NCI-H2029 treated with DMSO at 0.1 percent for 48 hours (cell line): ENCODE data around the gene MMD.
"Not testable (repeated sequence)": the region's sequence is repeated elsewhere in the genome, so short reads cannot be mapped to it uniquely, and the experiment has no call there.

Experiments used
- DNase-seq: peaks from one replicate; lab custom pipeline; 2025; lab: John Stamatoyannopoulos, UW

MMD gene

DNA sequence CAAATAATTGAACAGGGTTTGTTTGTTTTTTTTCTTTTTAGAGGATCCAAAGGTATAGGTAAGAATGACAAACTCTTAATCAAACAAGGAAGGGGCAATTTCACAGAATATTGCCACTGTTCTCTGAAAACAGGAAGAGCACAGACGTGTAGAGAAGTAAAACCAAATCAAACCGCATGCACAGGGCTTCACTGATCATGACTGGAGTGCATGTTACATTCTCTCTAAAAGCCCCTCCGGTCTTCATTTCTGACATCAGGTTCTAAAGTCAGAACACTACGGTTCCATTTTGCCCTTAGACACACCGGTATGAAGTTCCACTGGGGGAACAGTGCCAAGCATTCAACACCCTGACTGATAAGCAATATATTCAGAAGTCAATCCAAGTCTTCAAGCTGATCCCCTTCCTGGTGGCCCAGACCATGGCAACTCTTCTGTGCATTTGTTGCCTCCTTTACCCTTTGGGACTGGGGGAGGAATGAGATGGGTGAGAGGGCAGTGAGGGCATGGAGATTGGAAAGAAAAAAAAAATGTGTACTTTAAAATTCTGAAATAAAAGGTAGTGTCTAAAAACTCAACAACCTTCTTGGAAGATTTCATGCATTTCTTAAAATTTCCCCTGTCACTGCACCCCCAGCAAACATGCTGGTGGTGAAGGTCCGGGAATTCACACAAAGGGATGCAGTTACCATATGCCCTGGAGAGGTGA is 1.4 kb downstream of the MMD start:
- no peak for DNase-seq

DNA sequence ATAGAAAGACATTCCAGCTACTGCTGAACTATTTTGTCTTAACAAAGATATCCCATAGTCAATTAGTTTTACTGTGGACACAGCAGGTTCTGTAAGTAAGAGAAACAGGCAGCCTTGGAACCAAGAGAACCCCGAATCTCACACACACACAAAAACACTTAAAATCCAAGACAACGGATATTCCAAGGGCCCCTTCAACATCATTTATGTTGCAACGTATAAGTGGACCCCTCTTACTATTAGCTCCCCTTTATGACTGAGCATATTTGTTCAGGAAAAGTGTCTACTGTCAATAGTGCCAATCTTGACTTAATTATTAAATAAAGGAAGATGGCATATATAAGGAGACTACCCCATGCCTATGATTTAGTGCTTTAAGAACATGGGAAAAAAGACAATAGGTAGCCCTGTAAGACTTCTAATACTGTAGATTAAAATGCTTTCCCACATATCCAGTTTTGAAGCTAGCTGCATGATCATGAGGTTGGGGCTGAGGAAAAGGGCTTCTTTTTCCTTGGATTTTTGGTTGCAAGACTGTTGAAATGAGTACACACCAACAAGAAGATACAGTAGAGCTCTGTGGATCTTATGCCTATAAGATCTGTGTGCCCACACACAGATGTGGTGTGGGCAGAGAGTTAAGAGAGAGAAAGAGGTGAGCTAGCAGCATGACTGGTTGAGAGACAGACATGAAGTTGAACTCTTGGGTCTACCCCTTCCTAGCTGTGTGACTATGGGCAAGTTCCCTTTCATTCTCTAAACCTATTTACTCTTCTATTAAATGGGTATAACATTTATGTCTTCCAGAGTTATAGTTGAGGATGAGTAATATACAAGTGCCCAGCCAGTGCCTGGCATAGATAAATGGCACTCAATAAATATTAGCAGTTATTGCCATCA is 3.0 kb downstream of the MMD start:
- DNase-seq: no peak

DNA sequence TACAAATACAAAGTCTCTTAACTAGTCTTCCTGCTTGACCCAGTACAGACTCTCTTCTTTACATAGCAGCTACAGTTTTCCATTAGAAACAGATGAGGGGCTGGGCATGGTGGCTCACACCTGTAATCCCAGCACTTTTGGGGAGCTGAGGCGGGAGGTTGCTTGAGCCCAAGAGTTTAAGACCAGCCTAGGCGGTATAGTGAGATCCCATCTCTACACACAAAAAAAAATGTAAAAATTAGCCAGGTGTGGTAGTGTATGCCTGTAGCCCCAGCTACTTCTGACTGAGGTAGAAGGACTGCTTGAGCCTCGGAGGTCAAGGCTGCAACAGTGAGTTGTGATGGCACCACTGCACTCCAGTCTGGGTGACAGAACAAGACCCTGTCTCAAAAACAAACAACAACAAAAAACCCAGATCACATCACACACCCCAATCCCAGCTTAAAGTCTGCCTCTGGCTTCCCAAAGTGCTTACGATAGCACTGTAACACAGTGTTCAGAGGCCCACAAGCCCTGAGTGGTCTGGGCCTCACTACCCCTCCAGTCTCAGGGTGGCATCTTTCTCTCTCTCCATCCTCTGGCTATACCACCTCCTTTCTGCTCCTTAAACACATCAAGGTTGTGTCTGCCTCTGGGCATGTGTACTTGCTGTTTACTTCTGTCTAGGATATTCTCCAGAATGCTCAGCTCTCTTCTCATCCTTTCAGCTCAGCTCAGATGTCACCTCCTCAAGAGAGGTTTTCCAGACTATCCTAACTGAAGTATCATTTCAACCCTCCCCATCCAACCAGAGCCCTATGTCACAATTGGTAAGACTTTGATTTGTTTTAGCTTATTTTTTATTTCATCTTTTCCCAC is 4.0 kb downstream of the MMD start:
- no peak for DNase-seq

DNA sequence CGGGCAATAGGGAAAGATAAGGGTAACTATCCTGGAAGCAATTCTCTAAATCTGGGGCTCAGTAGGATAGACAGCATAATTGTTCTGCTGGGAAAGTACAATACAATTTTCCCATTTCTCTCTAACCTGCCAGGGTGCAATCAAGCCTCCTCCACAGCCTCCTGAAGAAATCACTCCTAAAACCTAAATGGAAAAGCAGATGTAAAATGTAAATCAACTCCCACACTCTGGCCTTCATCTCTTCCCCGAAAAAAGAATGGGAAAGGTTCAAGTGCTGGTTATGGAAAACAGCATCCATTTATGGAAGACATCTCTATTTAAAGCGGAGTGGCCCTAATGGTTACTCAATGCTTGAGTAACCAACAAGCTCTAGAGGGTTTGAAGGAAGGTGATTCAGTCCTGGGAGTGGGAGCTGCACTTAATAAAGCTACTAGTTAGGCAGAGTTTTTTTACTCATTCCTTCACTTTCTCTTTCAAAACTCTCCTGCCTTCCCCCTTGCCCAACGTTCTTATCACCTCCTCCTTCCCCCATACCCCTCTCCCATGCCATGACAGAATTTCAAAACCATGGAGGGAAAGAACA is 5.1 kb downstream of the MMD start:
- DNase-seq: no peak

DNA sequence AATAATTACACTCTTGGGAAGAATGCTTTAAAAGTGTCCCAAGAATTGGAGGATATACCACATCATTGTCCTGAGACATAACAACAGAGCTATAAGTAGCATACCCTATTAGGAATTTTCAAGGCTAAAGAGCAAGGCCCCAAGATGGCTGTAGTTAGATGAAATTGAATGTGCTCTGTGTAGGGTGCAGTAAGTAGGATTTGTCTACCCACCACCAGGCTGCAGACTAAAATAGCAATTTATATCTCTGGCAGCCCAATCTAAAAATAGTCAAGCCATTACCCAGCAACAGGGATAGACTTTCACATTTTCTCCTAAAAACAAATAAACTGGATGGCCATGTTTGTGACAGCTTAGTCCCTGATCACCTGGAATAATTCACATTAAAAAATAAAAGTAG is 5.6 kb downstream of the MMD start:
- DNase-seq: no peak

DNA sequence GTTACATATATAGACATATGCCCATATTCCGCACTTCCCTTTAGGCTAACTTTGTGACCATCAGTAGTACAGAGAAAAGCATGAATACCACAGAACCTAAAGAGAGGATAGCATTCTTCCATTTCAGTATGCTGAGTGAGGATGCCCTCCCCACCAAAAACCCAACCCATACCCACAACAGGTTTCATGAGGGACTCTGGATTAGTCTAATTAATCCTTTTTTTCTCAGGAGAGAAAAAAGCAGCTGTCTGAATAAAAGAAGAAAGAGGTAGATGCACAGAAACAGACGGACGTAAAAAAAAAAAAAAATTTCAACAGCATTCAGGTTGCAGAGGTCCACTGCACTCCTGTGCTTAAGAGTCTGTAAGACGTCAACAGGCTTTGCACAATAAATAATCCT is 6.7 kb downstream of the MMD start:
- no peak for DNase-seq

DNA sequence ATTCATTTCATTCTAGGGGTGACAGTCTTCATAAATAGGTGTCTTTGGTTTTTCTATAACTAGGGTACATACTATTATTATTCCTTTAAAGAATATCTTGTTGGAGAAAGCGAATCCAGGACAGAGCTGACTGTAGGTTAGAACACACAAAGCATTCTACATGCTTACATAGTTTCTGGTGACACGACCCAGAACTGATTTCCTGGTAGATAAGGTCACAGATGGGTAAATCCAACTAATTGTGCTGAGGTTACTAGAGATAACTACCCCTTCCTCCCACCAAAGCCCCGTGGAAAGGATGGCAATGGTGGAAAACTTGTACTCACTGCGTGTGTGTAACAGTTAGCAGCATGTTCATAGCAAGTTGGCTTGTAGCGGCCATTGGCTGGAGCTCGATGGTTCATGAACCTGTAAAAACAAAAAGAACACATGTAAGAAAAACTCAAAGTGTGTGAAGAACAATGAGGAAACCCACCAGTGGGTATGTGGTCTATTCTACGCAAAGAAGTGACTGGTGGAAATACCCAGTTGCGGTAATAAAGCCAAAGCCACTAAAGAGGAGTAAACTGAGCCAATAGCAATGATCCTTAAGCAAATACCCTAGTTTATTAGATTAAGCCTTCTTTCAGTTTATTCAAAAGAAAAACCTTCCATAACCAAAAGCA is 7.7 kb downstream of the MMD start:
- DNase-seq: no peak

DNA sequence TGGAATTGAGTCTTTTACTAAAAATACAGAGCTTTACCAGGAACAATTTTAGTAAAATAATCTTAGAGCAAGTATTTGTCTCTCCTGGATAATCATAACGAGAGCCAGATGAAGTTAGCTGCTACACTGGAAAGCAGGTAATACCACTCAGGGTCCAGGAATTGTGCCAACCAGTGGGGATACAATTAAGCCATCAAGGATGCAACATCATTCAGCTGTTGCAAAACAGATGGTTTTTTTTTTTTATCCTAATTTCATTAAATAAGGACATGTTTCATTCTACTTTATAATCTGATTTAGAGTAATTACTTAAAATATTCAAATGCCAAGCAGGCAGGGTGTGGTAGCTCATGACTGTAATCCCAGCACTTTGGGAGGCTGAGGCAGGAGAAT is 10.2 kb downstream of the MMD start:
- DNase-seq: no peak

DNA sequence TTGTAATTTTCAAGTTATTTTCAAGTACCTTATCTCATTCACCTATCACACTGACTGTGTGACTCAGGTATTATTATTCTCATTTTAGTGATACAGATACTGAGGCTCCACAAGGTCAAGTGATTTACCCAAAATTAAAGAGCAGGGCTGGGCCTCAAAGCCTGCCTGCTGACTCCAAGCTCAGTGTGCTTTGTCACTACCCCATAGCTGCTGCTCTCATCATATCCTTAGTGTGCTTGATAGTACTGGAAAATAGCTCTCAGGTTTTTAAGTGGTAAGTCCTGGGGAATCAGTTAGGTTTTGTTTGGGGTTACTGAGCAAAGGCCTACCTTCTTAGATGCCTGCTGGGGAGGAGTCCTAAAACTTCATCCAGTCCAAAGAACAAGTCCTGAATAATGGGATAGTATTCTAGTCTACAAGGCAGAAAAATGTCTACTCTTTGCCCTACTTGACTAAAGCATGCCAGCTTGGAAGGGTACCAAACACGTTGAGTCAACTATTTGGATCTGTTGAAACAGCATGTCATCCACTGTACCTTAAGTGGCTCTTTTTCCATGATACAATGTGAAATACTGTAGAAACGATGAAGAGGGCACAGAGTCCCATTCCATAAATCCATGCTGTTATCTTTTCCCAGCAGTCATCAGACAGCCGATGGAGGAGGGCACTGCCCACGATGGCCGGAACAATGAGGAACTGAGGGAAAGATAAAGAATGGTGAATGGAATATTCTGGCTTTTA is 10.7 kb downstream of the MMD start:
- peak; percentile 1 for DNase-seq

DNA sequence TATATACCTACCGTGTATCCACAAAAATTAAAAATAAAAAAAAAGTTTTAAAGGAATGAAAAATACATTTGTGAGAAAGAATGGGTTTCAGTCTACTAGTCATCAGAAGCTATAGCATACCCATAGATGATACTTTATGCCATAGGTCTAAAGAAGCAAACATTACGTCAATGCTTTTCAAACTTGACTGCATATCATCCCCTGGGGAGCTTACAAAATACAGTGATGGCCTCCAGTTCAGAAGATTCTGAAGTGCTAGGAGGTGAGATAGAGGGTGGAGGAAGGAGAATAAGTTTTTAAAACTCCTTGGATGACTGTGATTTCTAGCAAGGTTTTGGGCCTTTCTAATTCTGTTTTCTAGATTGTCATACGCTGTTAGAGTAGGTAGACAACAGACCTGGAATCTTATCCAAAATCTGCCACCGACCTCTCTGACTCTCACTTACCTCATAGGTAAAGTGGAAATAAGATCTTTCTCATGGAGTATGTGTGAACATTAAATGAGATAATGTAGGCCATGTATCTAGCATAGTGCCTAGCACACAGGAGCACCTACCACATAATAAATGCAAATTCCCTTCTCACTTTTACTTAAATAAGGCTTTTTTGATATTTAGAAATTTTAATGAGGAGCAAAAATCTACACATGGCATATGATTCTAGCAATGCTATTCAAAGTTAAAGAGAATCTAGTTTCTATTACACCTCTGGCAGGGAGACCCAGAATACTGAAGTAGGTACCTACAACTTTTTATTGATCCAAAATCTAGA is 12.4 kb downstream of the MMD start:
- DNase-seq: no peak

DNA sequence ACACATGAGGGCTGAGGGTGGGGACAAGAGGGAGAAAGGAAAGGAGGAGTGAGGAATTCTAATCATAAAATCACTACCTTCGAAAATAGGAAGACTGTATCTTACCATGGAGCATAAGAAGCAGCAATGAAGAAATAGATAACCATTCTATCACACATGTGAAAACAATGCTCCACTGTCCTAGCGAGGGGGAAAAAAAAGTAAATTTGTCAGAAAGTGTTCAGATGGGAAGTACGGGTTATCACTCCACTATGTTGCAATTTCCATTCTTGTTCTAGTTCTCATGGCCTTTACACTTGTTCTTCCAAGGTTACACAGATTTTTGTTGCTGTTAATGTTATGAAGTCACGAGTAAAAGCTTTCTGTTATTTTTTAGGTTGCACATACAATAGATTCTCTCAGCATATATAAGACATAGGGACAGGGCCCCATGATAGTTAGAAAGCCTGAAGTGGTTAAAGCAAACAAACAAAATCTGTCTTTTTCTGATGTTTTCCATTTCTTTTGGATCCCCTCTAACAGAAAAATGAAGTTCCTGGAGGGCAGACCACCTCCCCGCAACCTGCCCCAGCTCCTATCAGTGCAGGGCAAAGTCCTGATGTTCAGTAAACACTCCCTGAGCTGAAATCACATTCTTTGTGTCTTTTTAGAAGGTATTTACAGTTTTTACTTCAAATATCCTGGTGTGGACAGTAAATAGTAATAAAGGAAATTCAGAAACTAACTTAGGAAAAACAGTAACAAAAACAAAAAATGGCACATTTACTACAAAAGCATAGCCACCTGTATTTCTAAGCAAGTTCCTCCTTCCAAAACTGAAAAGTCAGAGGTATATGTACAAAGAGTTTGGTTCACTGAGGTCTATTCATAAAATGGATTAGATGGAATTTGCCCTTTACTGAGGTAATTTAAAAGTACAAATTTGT is 13.7 kb downstream of the MMD start:
- no peak for DNase-seq

DNA sequence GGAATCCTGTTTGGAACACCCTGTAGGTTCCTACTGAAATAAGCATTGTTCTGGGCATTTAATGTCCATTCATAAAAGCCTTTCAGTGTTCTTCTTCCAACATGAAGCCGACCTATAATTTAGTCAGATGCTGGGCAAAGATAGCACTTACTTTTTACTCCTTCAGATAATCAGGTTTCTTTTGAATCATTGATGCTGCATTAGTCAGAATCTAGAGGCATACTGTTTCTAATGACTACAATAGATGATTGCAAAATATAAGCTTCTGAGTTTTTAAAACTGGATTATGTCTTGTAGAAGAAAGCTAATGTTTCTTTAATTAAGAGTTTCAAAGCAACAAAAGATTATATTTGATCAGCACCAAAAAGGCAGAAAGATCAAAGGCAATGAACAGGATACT is 16.0 kb downstream of the MMD start:
- no peak for DNase-seq

DNA sequence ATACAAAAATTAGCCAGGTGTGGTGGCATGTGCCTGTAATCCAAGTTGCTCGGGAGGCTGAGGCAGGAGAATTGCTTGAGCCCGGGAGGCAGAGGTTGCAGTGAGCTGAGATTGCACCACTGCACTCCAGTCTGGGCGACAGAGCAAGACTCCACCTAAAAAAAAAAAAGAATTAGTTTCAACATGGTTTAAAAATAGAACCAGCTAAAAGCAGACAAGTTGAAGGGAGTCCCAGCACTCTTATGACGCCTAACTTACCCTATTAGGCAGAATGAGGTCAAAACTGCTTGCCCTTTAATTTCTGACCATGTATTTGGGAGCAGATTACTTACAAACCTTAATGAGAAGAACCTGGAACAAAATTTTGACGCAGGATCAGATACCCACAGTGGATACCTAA is 17.4 kb downstream of the MMD start:
- not testable (repeated sequence) for DNase-seq

DNA sequence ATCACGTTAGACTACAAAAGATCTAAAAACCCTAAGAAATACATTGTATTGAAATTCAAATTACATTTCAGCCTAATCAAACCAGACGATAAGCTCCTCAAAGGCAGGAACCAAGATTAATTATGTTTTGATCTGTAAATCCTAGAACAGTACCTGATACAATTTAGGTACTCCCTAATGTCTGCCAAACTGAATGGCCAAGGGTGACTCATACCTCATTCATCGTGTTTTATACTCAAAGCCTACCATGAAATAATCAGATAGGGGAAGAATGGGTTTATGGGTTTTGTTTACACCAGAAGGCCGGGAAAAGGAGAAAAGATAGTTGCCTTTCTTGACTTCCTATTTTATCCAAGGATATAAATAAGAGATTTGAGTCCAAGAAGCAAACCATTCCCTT is 19.3 kb downstream of the MMD start:
- no peak for DNase-seq

DNA sequence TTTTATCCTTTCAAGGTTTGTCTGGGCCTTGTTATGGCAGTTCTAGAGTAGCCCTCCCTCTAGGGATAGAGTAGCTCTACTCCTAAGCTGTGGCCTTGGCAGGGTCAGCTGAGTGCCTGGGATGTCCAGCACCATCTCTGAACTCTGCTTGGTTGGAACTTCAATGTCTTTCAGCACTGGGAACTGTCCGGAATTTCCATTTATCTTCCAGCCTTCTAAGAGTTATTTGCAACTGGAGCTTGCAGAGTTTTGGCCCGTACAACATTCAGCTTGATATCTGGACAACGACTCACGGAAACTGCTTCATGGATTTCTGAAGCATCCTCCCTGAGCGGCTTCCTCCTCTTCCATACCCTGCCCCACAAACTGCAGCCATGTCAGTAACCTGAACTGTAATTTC is 22.9 kb downstream of the MMD start:
- DNase-seq: no peak

DNA sequence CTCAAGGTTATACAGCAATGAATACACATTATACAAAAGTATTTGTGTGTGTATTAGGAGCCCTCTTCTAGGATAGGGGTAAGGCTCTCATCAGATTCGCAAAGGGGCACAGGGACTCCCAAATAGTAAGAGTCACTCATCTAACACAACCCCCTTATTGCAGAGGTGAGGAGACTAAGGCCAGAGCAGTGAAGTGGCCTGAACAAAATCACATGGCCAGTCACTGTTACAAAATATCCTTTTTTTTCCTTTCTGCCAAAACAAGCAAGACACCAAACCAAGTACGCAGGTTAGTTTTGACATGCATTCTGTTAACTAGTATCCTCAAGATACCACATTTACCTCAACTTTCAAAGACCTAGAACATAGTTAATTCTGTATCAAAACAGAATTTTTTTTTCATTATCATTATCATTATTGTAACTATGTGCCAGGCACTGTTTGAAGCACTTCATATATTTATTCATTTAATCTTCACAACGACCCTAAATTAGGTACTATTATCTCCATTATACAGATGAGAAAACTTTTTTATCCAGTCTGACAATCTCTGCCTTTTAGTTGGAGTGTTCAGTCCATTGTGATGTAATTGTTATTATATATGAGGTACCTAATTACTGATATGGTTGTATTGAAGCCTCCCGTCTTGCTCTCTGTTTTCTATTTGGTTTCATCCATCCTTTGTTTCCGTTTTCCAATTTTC is 25.7 kb downstream of the MMD start:
- DNase-seq: no peak

DNA sequence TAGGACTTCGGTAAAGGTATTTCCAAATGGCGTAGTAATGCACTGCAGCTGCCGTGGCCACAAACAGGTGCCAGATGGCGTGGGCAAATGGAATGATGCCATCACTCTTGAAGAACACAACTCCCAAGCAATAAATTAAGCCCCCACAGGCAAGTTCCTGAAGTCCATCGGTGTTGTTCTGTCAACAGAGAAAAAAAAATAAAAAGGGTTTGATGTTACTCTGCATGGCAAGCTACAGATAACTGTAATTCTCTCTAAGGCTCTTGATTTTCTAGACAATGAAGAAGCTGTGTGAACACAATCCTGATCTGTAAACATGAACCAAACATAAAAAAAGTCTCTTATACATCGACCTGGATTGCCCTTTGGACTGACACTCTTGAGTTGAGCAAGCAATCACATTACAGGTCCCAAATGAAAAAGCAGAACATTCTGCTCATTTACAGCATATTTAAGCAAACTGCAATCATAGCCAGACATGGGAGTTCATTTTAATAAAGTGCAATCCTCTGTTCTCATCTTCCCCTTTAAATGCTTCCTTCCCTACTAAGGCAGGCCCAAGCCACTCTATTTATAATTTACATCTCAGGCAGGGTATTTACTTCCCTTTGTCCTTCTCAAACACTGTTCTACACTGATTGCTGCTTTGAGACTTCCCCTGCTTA is 27.1 kb downstream of the MMD start:
- no peak for DNase-seq
